Thoracic aorta (tissue), 2 donors: ENCODE measurements around the gene PDZRN3. TPM values are rescaled to one million over a fixed set of nuclear protein-coding genes. Genes with fewer than 3 reads are reported as not detected.

Source experiments
- ATAC-seq: fragments of 150-250 bp; one replicate; pipeline ENCODE4 v1.8.0; 2017; ENCODE audit warnings: low read depth; ENCODE audit not compliant: insufficient number of reproducible peaks, low FRiP score
- DNase-seq: peaks from one replicate; pipeline ENCODE4 v3.0.0-alpha.2; 2020; ENCODE audit warnings: low spot score
- H3K27ac ChIP-seq, 2 donors: fragments of 200-600 bp; sonication (generic); 1 replicate in 1 of 2; 2 replicates in 1 of 2; pipeline ENCODE4 v1.5.1; 2016; ENCODE audit warnings: mild to moderate bottlenecking in 2 of 2, moderate library complexity in 2 of 2
- H3K27me3 ChIP-seq: fragments of 200-600 bp; sonication (generic); replicated peaks from 2 replicates; pipeline ENCODE4 v1.6.0; 2016; ENCODE audit warnings: mild to moderate bottlenecking; ENCODE audit not compliant: insufficient read depth
- H3K36me3 ChIP-seq: fragments of 200-600 bp; sonication (generic); one replicate; pipeline ENCODE4 v1.5.1; 2016
- H3K4me1 ChIP-seq, 2 donors: fragments of 200-600 bp; sonication (generic); 1 replicate in 1 of 2; 2 replicates in 1 of 2; pipeline versions ENCODE4 v1.5.1 to v1.6.0; 2016; ENCODE audit warnings: low read depth in 2 of 2, mild to moderate bottlenecking in 1 of 2; ENCODE audit not compliant: control insufficient read depth in 1 of 2
- H3K4me3 ChIP-seq: fragments of 200-600 bp; sonication (generic); 2 replicates; pipeline ENCODE4 v1.5.1; 2016; ENCODE audit warnings: mild to moderate bottlenecking
- H3K9me3 ChIP-seq: fragments of 200-600 bp; sonication (generic); 2 replicates; pipeline ENCODE4 v1.5.1; 2016
- CTCF ChIP-seq: fragments of 200-600 bp; sonication (generic); IDR thresholded peaks from one replicate; pipeline ENCODE4 v1.5.1; 2019; ENCODE audit warnings: antibody characterized with exemption
- total RNA-seq, 2 donors: library from RNA; depleted of rRNA; stranded (reverse); fragments of >200 nt; gene quantifications; one replicate each; pipeline versions ENCODE4 v1.1.0 to v1.2.3, GENCODE V29; 2016

Gene PDZRN3
- total RNA-seq, 2 donors from 2014 or later = 140 to 166 TPM

- no peak for TF ChIP-seq CTCF
- Histone ChIP-seq H3K9me3 (no peaks in the 10 kb centered on the region), H3K4me1 (peaks cover 5 to 52% of the 10 kb centered on the region in 2 donors), H3K27me3 (no peaks in the 10 kb centered on the region), H3K4me3 (no peak overlapping the region), H3K36me3 (peaks cover 3% of the 10 kb centered on the region), H3K27ac (no peak overlapping the region)
- no peak for DNase-seq
- ATAC-seq = no peak
Observed at GRCh38 chr3:73448761-73449301, 175.9 kb downstream of the PDZRN3 start.

GRCh38 chr3:73448041-73448440 is 176.7 kb downstream of the PDZRN3 start:
- peaks cover 5 to 49% of the 10 kb centered on the region in 2 donors for H3K4me1 ChIP-seq
- no peak overlapping the region for H3K4me3 ChIP-seq
- no peaks in the 10 kb centered on the region for H3K27me3 ChIP-seq
- ATAC-seq = no peak
- H3K36me3 ChIP-seq = peaks cover 3% of the 10 kb centered on the region
- DNase-seq = no peak
- no peak for TF ChIP-seq CTCF
- H3K9me3 ChIP-seq = no peaks in the 10 kb centered on the region
- H3K27ac ChIP-seq = no peak overlapping the region

GRCh38 chr3:73447111-73447510 is 177.6 kb downstream of the PDZRN3 start:
- no peak overlapping the region for H3K4me3 ChIP-seq
- no peaks in the 10 kb centered on the region for H3K9me3 ChIP-seq
- H3K36me3 ChIP-seq = peaks cover 3% of the 10 kb centered on the region
- TF ChIP-seq CTCF = no peak
- ATAC-seq = no peak
- no peak for DNase-seq
- peaks cover 5 to 47% of the 10 kb centered on the region in 2 donors for H3K4me1 ChIP-seq
- no peak overlapping the region for H3K27ac ChIP-seq
- no peaks in the 10 kb centered on the region for H3K27me3 ChIP-seq

GRCh38 chr3:73446467-73447110 is 178.2 kb downstream of the PDZRN3 start:
- Histone ChIP-seq H3K27ac (no peak overlapping the region), H3K9me3 (no peaks in the 10 kb centered on the region), H3K27me3 (no peaks in the 10 kb centered on the region), H3K4me3 (no peak overlapping the region), H3K4me1 (peaks cover 3 to 42% of the 10 kb centered on the region in 2 donors), H3K36me3 (peaks cover 3% of the 10 kb centered on the region)
- TF ChIP-seq CTCF = no peak
- DNase-seq = no peak
- no peak for ATAC-seq

- peaks cover 6% of the 10 kb centered on the region for H3K36me3 ChIP-seq
- no peak for TF ChIP-seq CTCF
- H3K27me3 ChIP-seq = no peaks in the 10 kb centered on the region
- no peak for ATAC-seq
- no peaks in the 10 kb centered on the region for H3K9me3 ChIP-seq
- H3K27ac ChIP-seq = no peak overlapping the region
- DNase-seq = no peak
- peaks cover 0 to 51% of the 10 kb centered on the region in 2 donors for H3K4me1 ChIP-seq
- no peak overlapping the region for H3K4me3 ChIP-seq
Observed at GRCh38 chr3:73442886-73443285, 181.9 kb downstream of the PDZRN3 start.
